H1 (cell line): Measurements from ENCODE around the gene PCTP. TPM values are rescaled to one million over a fixed set of nuclear protein-coding genes. Genes with fewer than 3 reads are reported as not detected.

Experiments
- CTCF ChIA-PET: fragments of 300-600 bp; sonication (Branson Sonifier 250); formaldehyde crosslinking; loops from one replicate; lab custom pipeline; 2021; ENCODE audit not compliant: partially characterized antibody; lab: Charles Lee
- POLR2A ChIA-PET: fragments of 300-600 bp; sonication (Branson Sonifier 250); formaldehyde crosslinking; loops from one replicate; lab custom pipeline; 2021; ENCODE audit warnings: inconsistent platforms; ENCODE audit not compliant: partially characterized antibody; lab: Charles Lee
- DNase-seq, 2 experiments: peaks; one replicate each; pipeline versions ENCODE4 v3.0.0 to v3.0.0-alpha.2; 2010 to 2022; ENCODE audit warnings: low spot score in 2 of 2, low read depth in 1 of 2, mixed read lengths in 1 of 2
- FAIRE-seq: peaks from 2 replicates; lab custom pipeline; 2011; peaks lifted over from hg19 to GRCh38; lab: Jason Lieb, UNC
- H2AFZ ChIP-seq: 2 replicates; pipeline ENCODE4 v1.8.1; 2012; ENCODE audit warnings: low read length, inconsistent platforms
- H2AK5ac ChIP-seq: 2 replicates; pipeline ENCODE4 v1.6.1; 2013; ENCODE audit warnings: low read depth, low read length
- H2BK120ac ChIP-seq: replicated peaks from 2 replicates; pipeline ENCODE3; 2013; ENCODE audit warnings: low read depth, low read length, inconsistent platforms
- H2BK12ac ChIP-seq: 2 replicates; pipeline ENCODE4 v1.6.1; 2013; ENCODE audit warnings: low read depth, low read length
- H2BK15ac ChIP-seq: 2 replicates; pipeline ENCODE4 v1.6.1; 2013; ENCODE audit warnings: low read length
- H2BK20ac ChIP-seq: 2 replicates; pipeline ENCODE4 v1.6.1; 2013; ENCODE audit warnings: low read length
- H2BK5ac ChIP-seq: 2 replicates; pipeline ENCODE4 v1.6.1; 2013; ENCODE audit warnings: low read depth, low read length
- H3K14ac ChIP-seq: 2 replicates; pipeline ENCODE4 v1.6.1; 2013; ENCODE audit warnings: inconsistent platforms; ENCODE audit not compliant: insufficient read length
- H3K18ac ChIP-seq: 2 replicates; pipeline ENCODE4 v1.6.1; 2013; ENCODE audit warnings: low read length; ENCODE audit errors: extremely low read depth
- H3K23ac ChIP-seq: 2 replicates; pipeline ENCODE4 v1.6.1; 2013; ENCODE audit warnings: inconsistent platforms; ENCODE audit not compliant: insufficient read length
- H3K23me2 ChIP-seq: 2 replicates; pipeline ENCODE4 v1.6.1; 2013; ENCODE audit warnings: low read depth, low read length
- H3K27ac ChIP-seq: 2 replicates; pipeline ENCODE4 v1.6.1; 2011; ENCODE audit warnings: low read depth, low read length, inconsistent platforms
- H3K27me3 ChIP-seq, 4 experiments: replicated peaks in 1 of 4; 1 replicate in 1 of 4; 2 replicates in 3 of 4; pipeline versions ENCODE4 v1.6.1 to v1.8.1; 2011 to 2013; ENCODE audit warnings: low read length in 3 of 4, mild to moderate bottlenecking in 3 of 4, inconsistent platforms in 2 of 4, mixed read lengths in 2 of 4, moderate library complexity in 1 of 4; ENCODE audit not compliant: control insufficient read depth in 3 of 4, insufficient read depth in 3 of 4; ENCODE audit errors: extremely low read depth in 1 of 4
- H3K36me3 ChIP-seq, 4 experiments: 2 replicates each; pipeline versions ENCODE4 v1.6.1 to v1.8.1; 2011 to 2013; ENCODE audit warnings: mild to moderate bottlenecking in 4 of 4, low read length in 3 of 4, moderate library complexity in 2 of 4, control low read depth in 1 of 4, inconsistent platforms in 1 of 4; ENCODE audit not compliant: insufficient read depth in 4 of 4, control insufficient read depth in 2 of 4
- H3K4ac ChIP-seq: replicated peaks from 2 replicates; pipeline ENCODE3; 2013; ENCODE audit warnings: low read length, low read depth, mixed read lengths, inconsistent platforms; ENCODE audit not compliant: insufficient read length
- H3K4me1 ChIP-seq, 4 experiments: replicated peaks in 1 of 4; 1 replicate in 1 of 4; 2 replicates in 3 of 4; pipeline versions ENCODE4 v1.6.1 to v1.8.1; 2011 to 2013; ENCODE audit warnings: low read length in 3 of 4, inconsistent platforms in 2 of 4, mixed read lengths in 1 of 4; ENCODE audit not compliant: insufficient read depth in 4 of 4, control insufficient read depth in 3 of 4
- H3K4me2 ChIP-seq, 2 experiments: 2 replicates each; pipeline versions ENCODE4 v1.6.1 to v1.8.1; 2011 to 2013; ENCODE audit warnings: low read depth in 2 of 2, low read length in 2 of 2, control low read depth in 1 of 2, inconsistent platforms in 1 of 2, mild to moderate bottlenecking in 1 of 2; ENCODE audit not compliant: insufficient read depth in 1 of 2
- H3K4me3 ChIP-seq, 4 experiments: fragments of 200-600, 300-600 bp in 1 of 4; sonication (generic), shearing (Covaris generic), sonication (Bioruptor Twin) in 1 of 4; 2 replicates each; pipeline versions ENCODE4 v1.5.1 to v1.8.1; 2011 to 2016; ENCODE audit warnings: low read length in 4 of 4, low read depth in 3 of 4, control low read depth in 2 of 4, inconsistent platforms in 2 of 4, mild to moderate bottlenecking in 2 of 4, mixed read lengths in 1 of 4, moderate library complexity in 1 of 4; ENCODE audit not compliant: insufficient read depth in 2 of 4; ENCODE audit errors: extremely low read depth in 1 of 4
- H3K56ac ChIP-seq: replicated peaks from 2 replicates; pipeline ENCODE3; 2013; ENCODE audit warnings: low read depth, mild to moderate bottlenecking, mixed read lengths, low read length, inconsistent platforms; ENCODE audit not compliant: insufficient read length
- H3K79me1 ChIP-seq: 2 replicates; pipeline ENCODE4 v1.6.1; 2013; ENCODE audit warnings: low read depth, low read length, control low read depth
- H3K79me2 ChIP-seq, 2 experiments: 2 replicates each; pipeline versions ENCODE4 v1.6.1 to v1.8.1; 2012 to 2013; ENCODE audit warnings: low read length in 2 of 2, mild to moderate bottlenecking in 2 of 2, inconsistent platforms in 1 of 2; ENCODE audit not compliant: insufficient read depth in 2 of 2, control insufficient read depth in 1 of 2
- H3K9ac ChIP-seq, 4 experiments: replicated peaks in 1 of 4; 1 replicate in 1 of 4; 2 replicates in 3 of 4; pipeline versions ENCODE4 v1.6.1 to v1.8.1; 2011 to 2013; ENCODE audit warnings: low read depth in 3 of 4, low read length in 3 of 4, control low read depth in 2 of 4, mild to moderate bottlenecking in 2 of 4, moderate library complexity in 2 of 4, inconsistent platforms in 1 of 4; ENCODE audit errors: extremely low read depth in 1 of 4
- H3K9me3 ChIP-seq, 2 experiments: 2 replicates each; pipeline versions ENCODE4 v1.6.1 to v1.8.1; 2012 to 2013; ENCODE audit warnings: mild to moderate bottlenecking in 2 of 2, moderate library complexity in 2 of 2, control low read depth in 1 of 2, inconsistent platforms in 1 of 2, low read depth in 1 of 2, low read length in 1 of 2, mixed read lengths in 1 of 2; ENCODE audit not compliant: insufficient read depth in 2 of 2
- H4K20me1 ChIP-seq, 2 experiments: replicated peaks in 1 of 2; 2 replicates each; pipeline versions ENCODE3 to v1.8.1; 2011 to 2013; ENCODE audit warnings: inconsistent platforms in 2 of 2, low read length in 2 of 2, mild to moderate bottlenecking in 1 of 2; ENCODE audit not compliant: insufficient read depth in 2 of 2, control insufficient read depth in 1 of 2
- H4K5ac ChIP-seq: 2 replicates; pipeline ENCODE4 v1.6.1; 2013; ENCODE audit warnings: low read length, low read depth, mixed read lengths, inconsistent platforms; ENCODE audit not compliant: insufficient read length
- H4K8ac ChIP-seq: 2 replicates; pipeline ENCODE4 v1.8.0; 2013; ENCODE audit warnings: mild to moderate bottlenecking, moderate library complexity, low read length, inconsistent platforms; ENCODE audit not compliant: insufficient read depth; ENCODE audit errors: extremely low read depth
- H4K91ac ChIP-seq: replicated peaks from 2 replicates; pipeline ENCODE3; 2013; ENCODE audit warnings: low read length, mixed read lengths, inconsistent platforms; ENCODE audit not compliant: insufficient read length
- BCL11A ChIP-seq, 2 experiments: IDR thresholded peaks; one replicate each; pipeline ENCODE4 v1.6.1; 2011; ENCODE audit warnings: low read depth in 2 of 2, low read length in 2 of 2, mild to moderate bottlenecking in 2 of 2
- CEBPB ChIP-seq: IDR thresholded peaks from 2 replicates; pipeline ENCODE4 v1.6.1; 2012; ENCODE audit warnings: low read depth, low read length
- CHD1 ChIP-seq: IDR thresholded peaks from 2 replicates; pipeline ENCODE4 v1.6.1; 2012; ENCODE audit warnings: low read depth, low read length, improper control_type of control experiment
- CTBP2 ChIP-seq: IDR thresholded peaks from 2 replicates; pipeline ENCODE4 v1.7.0; 2011; ENCODE audit warnings: borderline replicate concordance, mild to moderate bottlenecking, moderate library complexity, mixed read lengths, low read length; ENCODE audit not compliant: insufficient read depth, insufficient read length
- EP300 ChIP-seq, 2 experiments: IDR thresholded peaks; 1 replicate in 1 of 2; 2 replicates in 1 of 2; pipeline ENCODE4 v1.6.1; 2011 to 2012; ENCODE audit warnings: low read depth in 2 of 2, low read length in 2 of 2, mild to moderate bottlenecking in 2 of 2, borderline replicate concordance in 1 of 2, inconsistent platforms in 1 of 2, moderate library complexity in 1 of 2
- NANOG ChIP-seq: IDR thresholded peaks from 2 replicates; pipeline ENCODE4 v1.6.1; 2011; ENCODE audit warnings: low read length, low read depth, mild to moderate bottlenecking, inconsistent platforms; ENCODE audit not compliant: insufficient read depth, poor library complexity, severe bottlenecking
- PHF8 ChIP-seq: fragments of 200-600 bp; sonication (generic); conservative IDR thresholded peaks from 2 replicates; pipeline ENCODE4 v1.7.1; 2012; ENCODE audit warnings: low read depth, mild to moderate bottlenecking, inconsistent platforms, low read length, moderate library complexity
- RAD21 ChIP-seq, 2 experiments: IDR thresholded peaks in 1 of 2; conservative IDR thresholded peaks in 1 of 2; 2 replicates each; pipeline ENCODE4 v1.6.1; 2011; ENCODE audit warnings: low read depth in 2 of 2, low read length in 2 of 2, improper control_type of control experiment in 1 of 2, inconsistent platforms in 1 of 2, mild to moderate bottlenecking in 1 of 2, moderate library complexity in 1 of 2
- RNF2 ChIP-seq: fragments of 200-900, 300-1000 bp; sonication (generic); IDR thresholded peaks from 2 replicates; pipeline ENCODE4 v1.7.1; 2016; ENCODE audit warnings: borderline replicate concordance, low read depth, mild to moderate bottlenecking, antibody characterized with exemption, low read length; ENCODE audit not compliant: poor library complexity, severe bottlenecking; ENCODE audit errors: missing control alignments
- RXRA ChIP-seq: IDR thresholded peaks from 2 replicates; pipeline ENCODE4 v1.6.1; 2011; ENCODE audit warnings: low read depth, mild to moderate bottlenecking, low read length, moderate library complexity; ENCODE audit not compliant: insufficient read depth
- SP1 ChIP-seq: IDR thresholded peaks from 2 replicates; pipeline ENCODE4 v1.6.1; 2011; ENCODE audit warnings: low read depth, low read length
- WGBS, 2 experiments: shearing (Covaris generic) in 1 of 2; methylation state at CpG; one replicate each; pipeline versions ENCODE4 v1.1.6 to v1.1.7; 2013 to 2015; ENCODE audit warnings: low lambda C conversion rate in 2 of 2, mixed read lengths in 2 of 2, inconsistent platforms in 1 of 2, low coverage in 1 of 2, missing lambda C conversion rate in 1 of 2; ENCODE audit not compliant: insufficient replicate concordance in 2 of 2, insufficient coverage in 1 of 2, insufficient read length in 1 of 2; ENCODE audit errors: extremely low coverage in 1 of 2, missing lambda C conversion rate in 1 of 2; 5-methylcytosine and 5-hydroxymethylcytosine counted together
- polyA plus RNA-seq, 7 experiments: library from polyadenylated mRNA; depleted of rRNA in 3 of 7; stranded (reverse) in 5 of 7; unstranded in 2 of 7; fragments of >200 nt in 5 of 7; fragments of 200-250 nt in 2 of 7; gene quantifications; 1 replicate in 5 of 7; 2 replicates in 1 of 7; 4 replicates in 1 of 7; pipeline versions ENCODE4 v1.2.1 to v1.2.3, GENCODE V29; 2011 to 2013; ENCODE audit warnings: missing spikeins in 2 of 7, mixed read lengths in 2 of 7
- total RNA-seq: library from RNA; stranded (reverse); fragmentation: NEBNext Ultra II Directional; extraction: Animal tissue kit (Norgen Biotek cat#: 25700); gene quantifications from 2 replicates; pipeline ENCODE4 v1.2.1, GENCODE V29; 2021

The PCTP gene
- total and polyA plus RNA-seq, 2 of the 8 experiments (the other 6 are each of a cell fraction or from before 2014, with no cell fraction given) = 14.1 to 14.6 TPM

GRCh38 chr17:55806745-55807495 is 56.1 kb downstream of the PCTP start:
- H2AFZ ChIP-seq = no peak overlapping the region
- no peak overlapping the region for H3K18ac ChIP-seq
- ChIA-PET CTCF (interaction anchor here (0.7 to 2.4 kb wide), 3 partner anchors 18 to 513 kb away, joined by 3 to 6 read pairs (median 3); no protein-coding TSS in a partner anchor), POLR2A (no interaction called here)
- no peak overlapping the region for H3K4ac ChIP-seq
- H3K27me3 ChIP-seq = no peaks in the 10 kb centered on the region
- H4K91ac ChIP-seq = no peak overlapping the region
- no peak overlapping the region for H3K27ac ChIP-seq
- FAIRE-seq = no peak
- H3K4me3 ChIP-seq = no peak overlapping the region
- H2BK5ac ChIP-seq = no peak overlapping the region
- H3K9ac ChIP-seq = no peak overlapping the region
- no peaks in the 10 kb centered on the region; the same call in 1 of the 2 replicates for H3K23me2 ChIP-seq
- no peak for DNase-seq
- no peaks in the 10 kb centered on the region for H3K4me1 ChIP-seq
- no peak overlapping the region for H2BK20ac ChIP-seq
- H2BK12ac ChIP-seq = no peak overlapping the region
- no peak overlapping the region for H4K8ac ChIP-seq
- H3K36me3 ChIP-seq = no peaks in the 10 kb centered on the region
- no peaks in the 10 kb centered on the region for H3K79me1 ChIP-seq
- H4K5ac ChIP-seq = no peak overlapping the region
- H3K4me2 ChIP-seq = no peak overlapping the region
- H2BK15ac ChIP-seq = no peak overlapping the region
- no peak overlapping the region for H2BK120ac ChIP-seq
- no peak overlapping the region for H2AK5ac ChIP-seq
- H3K79me2 ChIP-seq = no peaks in the 10 kb centered on the region
- no peaks in the 10 kb centered on the region for H3K9me3 ChIP-seq
- 86% methylated on average over 2 of the region's 2 CpGs; no CpG with 5 or more reads in 1 of the 2 experiments for WGBS, 2 experiments
- H3K23ac ChIP-seq = no peak overlapping the region
- H3K56ac ChIP-seq = no peak overlapping the region
- H3K14ac ChIP-seq = no peak overlapping the region
- H4K20me1 ChIP-seq = no peaks in the 10 kb centered on the region
- TF ChIP-seq CEBPB (no peak), CTBP2 (no peak), CHD1 (no peak), RAD21 (IDR thresholded peaks at IDR 0.05 in 1 of 2, conservative IDR thresholded peaks at IDR 0.05 in 1 of 2; ENCODE audit: low read depth in 2 of 2, low read length in 2 of 2) (no peak), RXRA (no peak), RNF2 (no peak), PHF8 (no peak), EP300 (IDR thresholded peaks at IDR 0.05; ENCODE audit: borderline replicate concordance in 1 of 2, low read depth in 2 of 2, low read length in 2 of 2) (no peak), BCL11A (IDR thresholded peaks at IDR 0.05; ENCODE audit: low read depth in 2 of 2, low read length in 2 of 2) (no peak), SP1 (no peak), NANOG (no peak)
